ENCODE results near the gene GCK.

DNA sequence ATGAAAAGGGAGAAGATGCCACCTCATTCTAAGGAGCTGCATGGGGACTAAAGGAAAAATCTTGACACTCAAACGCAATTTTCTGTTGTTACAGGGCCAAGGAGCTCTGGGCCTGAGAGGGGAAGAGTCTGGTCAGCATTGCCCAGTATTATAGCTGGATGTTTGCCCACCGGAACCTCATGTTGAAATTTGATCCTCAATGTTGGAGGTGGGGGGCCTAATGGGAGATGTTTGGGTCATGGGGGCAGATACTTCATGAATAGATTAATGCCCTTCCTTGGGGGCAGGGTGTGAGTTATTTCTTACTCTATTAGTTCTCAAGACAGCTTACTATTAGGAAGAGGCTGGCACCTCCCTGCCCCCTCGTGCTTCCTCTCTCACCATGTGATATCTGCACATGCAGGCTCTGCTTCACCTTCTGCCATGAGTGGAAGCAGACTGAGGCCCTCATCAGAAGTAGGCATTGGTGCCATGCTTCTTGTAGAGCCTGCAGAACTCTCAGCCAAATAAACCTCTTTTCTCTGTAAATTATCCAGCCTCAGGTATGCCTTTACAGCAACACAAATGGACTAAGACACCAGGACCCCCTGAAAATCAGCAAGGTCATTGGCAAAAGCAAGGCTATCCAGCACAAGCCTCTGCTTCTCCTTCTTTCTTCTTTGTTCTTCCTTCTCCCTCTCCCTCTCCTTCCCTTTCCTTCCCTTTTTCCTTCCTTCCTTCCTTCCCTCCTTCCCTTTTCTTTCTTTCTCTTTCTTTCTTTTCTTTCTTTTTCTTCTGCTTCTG is 15.1 kb downstream of the GCK start:
- no peak for TF ChIP-seq POLR2A (IDR thresholded peaks at IDR 0.05)
- TF ChIP-seq, protein P1, sequence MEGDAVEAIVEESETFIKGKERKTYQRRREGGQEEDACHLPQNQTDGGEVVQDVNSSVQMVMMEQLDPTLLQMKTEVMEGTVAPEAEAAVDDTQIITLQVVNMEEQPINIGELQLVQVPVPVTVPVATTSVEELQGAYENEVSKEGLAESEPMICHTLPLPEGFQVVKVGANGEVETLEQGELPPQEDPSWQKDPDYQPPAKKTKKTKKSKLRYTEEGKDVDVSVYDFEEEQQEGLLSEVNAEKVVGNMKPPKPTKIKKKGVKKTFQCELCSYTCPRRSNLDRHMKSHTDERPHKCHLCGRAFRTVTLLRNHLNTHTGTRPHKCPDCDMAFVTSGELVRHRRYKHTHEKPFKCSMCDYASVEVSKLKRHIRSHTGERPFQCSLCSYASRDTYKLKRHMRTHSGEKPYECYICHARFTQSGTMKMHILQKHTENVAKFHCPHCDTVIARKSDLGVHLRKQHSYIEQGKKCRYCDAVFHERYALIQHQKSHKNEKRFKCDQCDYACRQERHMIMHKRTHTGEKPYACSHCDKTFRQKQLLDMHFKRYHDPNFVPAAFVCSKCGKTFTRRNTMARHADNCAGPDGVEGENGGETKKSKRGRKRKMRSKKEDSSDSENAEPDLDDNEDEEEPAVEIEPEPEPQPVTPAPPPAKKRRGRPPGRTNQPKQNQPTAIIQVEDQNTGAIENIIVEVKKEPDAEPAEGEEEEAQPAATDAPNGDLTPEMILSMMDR (IDR thresholded peaks at IDR 0.05): no peak
